HFF-Myc (cell line): ENCODE results near the gene FDXACB1.

Experiments used
- DNase-seq: peaks from one replicate; pipeline ENCODE4 v3.0.0-alpha.2; 2011; ENCODE audit warnings: low read depth; ENCODE audit errors: extremely low read depth
- H3K4me3 ChIP-seq: replicated peaks from 2 replicates; pipeline ENCODE4 v1.5.1; 2011; ENCODE audit warnings: low read depth, mild to moderate bottlenecking, control low read depth, low read length
- CTCF ChIP-seq: IDR thresholded peaks from 2 replicates; pipeline ENCODE4 v1.5.1; 2012; ENCODE audit warnings: mild to moderate bottlenecking, low read depth, low read length, control low read depth; ENCODE audit errors: missing control alignments

FDXACB1 gene

GRCh38 chr11:111829185-111829968 lies 49.6 kb downstream of the FDXACB1 start:
- no peak for DNase-seq
- H3K4me3 ChIP-seq, result no peak overlapping the region
- no peak for TF ChIP-seq CTCF

- TF ChIP-seq CTCF, result no peak
- no peak for DNase-seq
- no peak overlapping the region for H3K4me3 ChIP-seq
These were observed 52.5 kb downstream of the FDXACB1 start for GRCh38 chr11:111826322-111826950.
